ENCODE measurements around the gene COL1A1. TPM values are rescaled to one million over a fixed set of nuclear protein-coding genes. Genes with fewer than 3 reads are reported as not detected.

COL1A1 gene
- total RNA-seq, 1 experiment from 2014 or later: 104 TPM

- no peak overlapping the region for H2BK5ac ChIP-seq (ENCODE audit: insufficient read length, low read length)
- no peaks in the 10 kb centered on the region for H3K27me3 ChIP-seq (ENCODE audit: insufficient read depth, low read length)
- no peak overlapping the region for H4K5ac ChIP-seq (ENCODE audit: insufficient read length, low read depth, low read length)
- no peak overlapping the region for H3K18ac ChIP-seq (ENCODE audit: insufficient read length, low read depth, low read length)
- H4K91ac ChIP-seq (ENCODE audit: insufficient read length, low read depth, low read length): no peak overlapping the region
- no peak overlapping the region for H3K14ac ChIP-seq (ENCODE audit: insufficient read depth, low read length)
- Mint-ChIP-seq H3K4me1 (peaks cover 2% of the 10 kb centered on the region in 2 experiments; a peak in 2 of 4 replicates), H3K36me3 (ENCODE audit: insufficient read depth in 1 of 3, low read depth in 3 of 3) (peaks cover 5 to 82% (median 74%) of the 10 kb centered on the region in 3 experiments; a peak in 6 of 7 replicates), H3K27me3 (ENCODE audit: low read depth) (no peaks in the 10 kb centered on the region), H3K27ac (no peak overlapping the region), H3K4me3 (no peak overlapping the region), H3K9me3 (no peaks in the 10 kb centered on the region)
- H2AFZ ChIP-seq (ENCODE audit: low read length): no peak overlapping the region
- no peak overlapping the region for H4K8ac ChIP-seq (replicated peaks; ENCODE audit: insufficient read length, low read depth, low read length)
- no peaks in the 10 kb centered on the region for H3K79me2 ChIP-seq (ENCODE audit: insufficient read depth, low read length)
- no peak overlapping the region for H2AK5ac ChIP-seq (ENCODE audit: insufficient read length, low read length)
- no peak for TF ChIP-seq CTCF (conservative IDR thresholded peaks at IDR 0.05)
- no peaks in the 10 kb centered on the region for H3K23me2 ChIP-seq (ENCODE audit: insufficient read length, low read depth, low read length, poor library complexity, severe bottlenecking)
- no peak overlapping the region for H3K9ac ChIP-seq (ENCODE audit: extremely low read depth, insufficient read length, low read length)
- H3K4me1 ChIP-seq (ENCODE audit: insufficient read depth, low read length): no peaks in the 10 kb centered on the region
- H3T11ph ChIP-seq (ENCODE audit: low read length): no peak overlapping the region
- H3K23ac ChIP-seq (ENCODE audit: insufficient read length, low read depth, low read length): no peak overlapping the region
- no peaks in the 10 kb centered on the region for H4K20me1 ChIP-seq (ENCODE audit: control insufficient read depth, insufficient read depth, insufficient read length)
- H3K79me1 ChIP-seq (ENCODE audit: insufficient read depth, low read depth, low read length, poor library complexity, severe bottlenecking): no peaks in the 10 kb centered on the region
- no peak overlapping the region for H2BK120ac ChIP-seq (ENCODE audit: low read depth, low read length, poor library complexity, severe bottlenecking)
- H3K4me2 ChIP-seq (ENCODE audit: insufficient read depth, insufficient read length, low read length): no peak overlapping the region
- WGBS (ENCODE audit: extremely low coverage, insufficient read length, low lambda C conversion rate): no CpG with 5 or more reads among the region's 8 CpGs
- no peak overlapping the region for H2BK15ac ChIP-seq (ENCODE audit: low read depth, low read length)
- DNase-seq: no peak
- no peak overlapping the region for H3K56ac ChIP-seq (ENCODE audit: insufficient read length, low read depth, low read length)
- H2BK20ac ChIP-seq (ENCODE audit: low read depth, low read length, poor library complexity, severe bottlenecking): no peak overlapping the region
- no peak overlapping the region for H2BK12ac ChIP-seq (ENCODE audit: insufficient read length, low read depth, low read length)
- no peak overlapping the region for H3K4ac ChIP-seq (ENCODE audit: low read depth, low read length)
- H3K27ac ChIP-seq (ENCODE audit: insufficient read length, low read depth, low read length): no peak overlapping the region
- no peaks in the 10 kb centered on the region for H3K9me3 ChIP-seq (ENCODE audit: control insufficient read depth, low read depth, low read length)
Measured at GRCh38 chr17:50190293-50190602, 11.2 kb downstream of the COL1A1 start.

All from H9 (cell line).